ENCODE measurements around the gene MDK.

MDK gene

GRCh38 chr11:46348566-46349401, 32.7 kb upstream of the MDK start:
- peak; percentile 85 for DNase-seq

DNA sequence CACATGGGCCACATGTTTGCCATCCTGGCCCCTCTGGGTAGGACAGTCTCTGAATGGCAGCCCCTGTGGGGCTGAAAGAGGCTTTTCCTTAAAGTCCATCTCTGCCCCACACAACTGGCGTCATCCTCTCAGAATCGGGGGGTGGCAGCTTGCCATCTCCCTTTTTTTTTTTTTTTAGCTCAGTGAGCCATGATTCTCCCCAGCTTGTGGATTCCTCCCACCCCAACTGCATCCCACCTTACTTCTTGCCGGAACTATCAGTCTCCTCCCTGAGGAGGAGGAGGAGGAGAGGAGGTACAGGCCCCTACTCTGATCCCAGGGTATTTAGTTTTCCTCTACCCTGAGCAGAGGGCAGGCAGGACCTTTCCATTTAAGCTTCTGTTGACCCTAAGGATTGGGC, 30.8 kb upstream of the MDK start:
- no peak for DNase-seq

- no peak for DNase-seq
Observed at GRCh38 chr11:46351148-46351547, 30.3 kb upstream of the MDK start.

- DNase-seq, result no peak
Observed at GRCh38 chr11:46351606-46352005, 29.9 kb upstream of the MDK start.

- DNase-seq, result peak; percentile 73
Observed at GRCh38 chr11:46352063-46352841, 29.2 kb upstream of the MDK start.

GRCh38 chr11:46353698-46354097, 27.8 kb upstream of the MDK start:
- peak; percentile 48 for DNase-seq

DNA sequence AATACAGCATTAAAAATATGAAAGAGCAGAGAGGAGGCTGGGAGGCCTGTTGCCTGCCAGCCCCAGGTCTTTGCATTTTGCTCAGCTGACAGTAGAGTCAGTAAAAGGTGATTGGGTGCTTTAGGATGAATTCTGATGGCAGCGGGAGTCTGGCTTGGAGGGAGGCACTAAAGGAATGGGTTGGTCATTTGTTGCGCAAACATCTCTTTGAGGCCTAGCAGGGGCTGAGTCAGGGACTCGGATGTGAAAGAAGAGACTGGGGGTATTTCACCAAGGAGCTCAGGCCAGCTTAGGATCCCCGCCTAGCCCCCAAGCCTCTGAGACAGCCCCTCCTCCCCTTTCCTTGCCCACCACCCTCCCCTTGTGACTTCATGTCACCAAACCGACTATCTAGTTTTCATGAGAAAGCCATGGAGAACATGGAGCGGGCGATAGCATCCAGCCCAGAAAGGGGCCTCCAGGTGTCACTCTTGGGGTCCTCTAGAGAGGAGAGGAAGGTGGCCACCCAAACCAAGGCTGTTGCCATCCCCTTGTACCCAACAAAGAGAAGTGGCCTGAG, 24.5 kb upstream of the MDK start:
- DNase-seq, result no peak

- no peak for DNase-seq
Observed at GRCh38 chr11:46357483-46357936, 24.0 kb upstream of the MDK start.

DNA sequence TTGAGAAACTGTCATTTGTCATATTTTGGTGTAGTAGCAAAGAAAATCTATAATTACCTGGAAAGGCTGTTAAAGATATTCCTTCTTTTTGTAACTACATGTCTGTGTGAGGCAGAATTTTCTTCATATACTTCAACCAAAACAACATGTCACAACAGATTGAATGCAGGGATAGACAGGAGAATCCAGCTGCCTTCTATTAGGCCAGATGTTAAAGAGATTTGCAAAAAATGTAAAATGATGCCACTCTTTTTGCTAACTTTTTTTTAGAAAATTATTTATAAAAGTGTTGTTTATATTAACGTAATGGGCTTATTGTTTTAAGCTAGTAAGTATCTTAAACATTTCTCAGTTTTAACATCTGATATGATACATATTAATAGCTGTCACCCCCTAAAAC, 21.5 kb upstream of the MDK start:
- no peak for DNase-seq

DNA sequence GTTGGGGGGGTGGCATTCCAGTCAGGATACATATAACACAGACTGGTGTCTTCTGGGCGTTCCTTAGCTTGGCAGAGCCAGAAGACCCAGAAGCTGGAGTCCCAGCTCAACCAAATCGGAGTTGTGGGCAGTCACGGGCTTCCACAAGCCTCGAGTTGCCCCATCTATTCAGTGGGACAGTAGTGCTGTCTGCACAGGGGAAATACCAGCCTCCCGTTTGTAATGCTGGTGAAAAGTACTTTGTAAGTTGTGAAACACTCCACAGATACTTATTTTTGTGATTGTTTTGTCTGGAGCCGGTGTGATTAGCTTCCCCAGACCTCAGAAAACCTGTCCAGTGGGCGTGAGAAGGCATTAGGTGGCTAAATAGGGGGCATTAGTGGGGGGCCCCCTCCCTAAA, 20.6 kb upstream of the MDK start:
- no peak for DNase-seq

DNA sequence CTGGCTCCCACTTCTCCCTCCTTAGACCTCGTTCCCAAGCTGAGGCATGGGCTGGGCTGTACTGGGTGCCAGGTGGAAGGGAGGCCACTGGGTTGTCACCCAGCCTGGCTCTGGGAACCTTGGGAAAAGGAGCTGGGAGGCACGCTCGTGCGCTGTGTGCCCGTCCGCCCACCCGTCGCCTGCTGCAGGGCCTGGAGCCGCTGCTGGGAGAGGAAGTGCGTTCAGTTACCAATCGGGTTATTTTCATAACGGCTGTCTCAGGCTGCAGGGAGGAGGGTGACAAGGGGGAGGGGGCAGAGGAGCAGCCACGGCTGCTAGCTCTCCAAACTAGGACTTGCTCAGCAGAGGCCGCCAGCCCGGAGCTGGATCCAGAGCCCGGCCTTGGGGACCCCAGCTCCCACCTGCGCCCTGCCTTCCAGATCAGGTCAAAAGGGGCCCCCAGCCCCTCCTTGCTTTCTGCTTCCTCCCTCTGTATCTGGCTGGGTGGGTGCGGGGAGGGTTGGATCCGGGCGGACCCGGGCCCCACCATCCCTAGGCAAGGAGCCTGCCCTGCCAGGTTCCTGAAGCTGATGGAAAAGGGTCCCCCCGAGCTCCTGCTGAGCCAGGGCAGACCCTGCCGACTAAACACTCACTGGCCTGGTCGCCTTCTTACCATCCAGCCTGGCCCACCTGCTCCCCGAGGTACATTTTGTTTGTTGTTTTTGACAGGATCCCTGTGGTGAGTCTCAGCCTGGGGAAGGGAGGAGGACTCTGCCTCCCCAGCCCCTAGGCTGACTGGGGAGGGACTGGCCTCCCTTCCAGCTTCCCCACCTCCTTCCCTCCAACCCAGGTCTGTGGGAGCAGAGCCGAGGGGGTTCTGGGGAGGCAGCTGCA, 19.9 kb upstream of the MDK start:
- DNase-seq, result peak; percentile 84

DNA sequence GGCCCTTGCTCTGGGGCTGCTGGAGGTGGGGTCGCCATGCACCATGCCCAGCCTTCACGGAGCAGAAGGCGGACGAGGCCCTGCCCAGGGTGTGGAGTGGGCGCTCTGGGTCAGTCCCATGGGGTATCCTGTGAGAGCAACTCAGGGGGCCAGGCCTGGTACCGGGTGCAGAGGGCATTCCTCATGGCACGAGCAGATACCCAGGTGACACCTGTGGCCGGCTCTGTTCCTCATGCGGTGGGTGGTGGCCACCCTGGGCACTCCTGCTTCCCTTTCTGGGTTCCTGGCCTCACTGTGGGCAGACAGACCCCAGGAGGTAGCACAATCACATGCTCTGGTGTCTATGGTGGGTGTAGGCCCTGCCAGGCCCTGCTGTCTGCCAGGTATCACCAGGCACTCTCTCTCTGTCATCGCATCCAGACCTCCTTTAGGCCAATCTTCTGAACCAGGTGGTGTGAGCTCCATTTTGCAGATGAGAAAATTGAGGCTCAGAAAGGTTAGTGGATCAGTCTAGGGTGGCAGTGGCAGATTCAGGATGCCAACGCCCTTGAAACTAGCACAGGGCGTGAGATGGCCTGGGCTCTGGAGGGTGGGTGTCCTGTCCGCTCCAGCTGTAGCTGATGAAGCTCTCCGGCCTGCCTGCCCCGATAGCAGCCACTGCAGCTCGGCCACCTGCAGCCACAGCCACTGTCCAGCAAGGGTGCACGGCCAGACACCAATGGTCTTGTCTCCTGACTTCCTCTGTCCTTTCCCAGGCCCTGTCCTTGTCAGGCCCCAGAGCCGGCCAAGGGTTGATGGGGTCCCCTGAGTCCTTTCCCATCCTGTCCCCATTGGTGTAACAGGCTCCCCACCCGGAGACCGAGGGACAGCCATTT, 19.1 kb upstream of the MDK start:
- no peak for DNase-seq

DNA sequence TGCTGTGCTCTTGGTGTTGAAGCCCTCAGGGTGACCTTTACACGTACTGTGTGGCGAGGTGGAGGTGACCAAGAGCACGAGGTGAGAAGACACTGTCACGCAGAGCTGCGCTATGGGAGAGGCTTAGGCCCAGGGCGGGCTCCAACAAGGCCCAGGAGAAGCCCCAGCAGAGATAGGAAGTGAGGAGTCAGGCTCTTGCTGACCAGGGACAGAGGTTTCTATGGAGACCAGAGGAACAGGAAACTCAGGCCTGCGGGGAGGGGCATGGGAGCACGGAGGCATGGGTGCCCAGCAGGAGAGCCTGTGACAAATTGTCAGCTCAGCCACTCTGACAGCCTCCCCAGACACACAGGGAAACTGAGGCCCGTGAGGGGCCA, 18.4 kb upstream of the MDK start:
- no peak for DNase-seq

DNA sequence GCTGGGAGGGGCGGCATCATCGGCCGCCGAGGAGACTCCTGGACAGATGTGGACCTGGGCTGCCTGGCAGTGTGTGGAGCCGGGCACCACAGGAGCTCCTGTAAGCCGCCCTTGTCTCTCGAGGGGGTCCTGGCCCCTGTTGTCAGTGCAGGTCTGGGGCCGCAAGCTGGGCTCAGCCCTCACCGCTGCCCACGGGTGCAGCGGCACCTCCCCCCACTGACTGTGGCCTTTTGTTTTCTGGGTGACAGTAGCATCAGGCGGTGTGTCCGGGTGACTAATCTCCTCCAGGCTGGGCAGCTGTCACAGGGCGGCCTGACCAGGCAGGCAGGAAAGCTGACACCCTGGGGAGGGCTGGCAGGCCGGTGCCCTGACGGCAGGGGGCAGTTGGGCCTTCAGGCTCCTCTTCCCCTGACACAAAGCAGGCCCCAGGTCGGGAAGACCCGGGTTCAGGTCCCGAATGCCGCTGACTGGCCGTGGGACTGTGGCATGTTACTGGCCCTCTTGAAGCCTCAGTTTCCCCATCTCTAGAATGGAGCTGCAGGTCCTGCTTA, 17.9 kb upstream of the MDK start:
- DNase-seq, result no peak

GRCh38 chr11:46364056-46364455, 17.4 kb upstream of the MDK start:
- no peak for DNase-seq

- DNase-seq, result no peak
Observed at GRCh38 chr11:46364791-46365190, 16.7 kb upstream of the MDK start.

- DNase-seq, result no peak
Observed at GRCh38 chr11:46366260-46366659, 15.2 kb upstream of the MDK start.

GRCh38 chr11:46366661-46367161, 14.8 kb upstream of the MDK start:
- DNase-seq, result no peak

GRCh38 chr11:46367244-46367915, 14.1 kb upstream of the MDK start:
- DNase-seq, result peak; percentile 79

DNA sequence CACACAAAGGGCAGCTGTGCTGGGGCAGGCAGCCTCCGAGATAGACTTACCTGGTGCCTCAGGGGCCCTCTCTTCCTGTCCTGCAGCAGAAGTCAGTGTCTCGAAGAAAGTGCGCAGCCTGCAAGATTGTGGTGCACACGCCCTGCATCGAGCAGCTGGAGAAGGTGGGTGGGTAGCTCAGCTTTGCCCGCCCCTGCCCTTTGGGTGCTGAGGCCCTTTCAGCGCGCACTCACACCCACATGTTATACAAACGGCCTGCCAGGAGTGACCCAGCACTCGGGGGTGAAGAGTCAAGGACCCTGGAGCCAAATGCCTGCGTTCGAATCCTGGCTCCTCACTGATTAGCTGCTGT, 13.6 kb upstream of the MDK start:
- DNase-seq, result no peak

Data from activated CD4-positive, alpha-beta T cell treated with anti-CD3 and anti-CD28 coated beads, Interleukin-2, Interleukin-6, amounts not matched to agents 100 ng/mL and 50 ng/mL, durations not matched to agents 16 hours and 8 hours (primary cell).